Activated CD4-positive, alpha-beta T cell treated with anti-CD3 and anti-CD28 coated beads, Interleukin-2, amount 50 U/mL, for 16 hours (primary cell): ENCODE measurements around the gene AJUBA.
"Not testable (repeated sequence)": the region's sequence is repeated elsewhere in the genome, so short reads cannot be mapped to it uniquely, and the experiment has no call there.

Source experiments
- DNase-seq: peaks from one replicate; pipeline ENCODE4 v3.0.0-alpha.2; 2020

The AJUBA gene

DNA sequence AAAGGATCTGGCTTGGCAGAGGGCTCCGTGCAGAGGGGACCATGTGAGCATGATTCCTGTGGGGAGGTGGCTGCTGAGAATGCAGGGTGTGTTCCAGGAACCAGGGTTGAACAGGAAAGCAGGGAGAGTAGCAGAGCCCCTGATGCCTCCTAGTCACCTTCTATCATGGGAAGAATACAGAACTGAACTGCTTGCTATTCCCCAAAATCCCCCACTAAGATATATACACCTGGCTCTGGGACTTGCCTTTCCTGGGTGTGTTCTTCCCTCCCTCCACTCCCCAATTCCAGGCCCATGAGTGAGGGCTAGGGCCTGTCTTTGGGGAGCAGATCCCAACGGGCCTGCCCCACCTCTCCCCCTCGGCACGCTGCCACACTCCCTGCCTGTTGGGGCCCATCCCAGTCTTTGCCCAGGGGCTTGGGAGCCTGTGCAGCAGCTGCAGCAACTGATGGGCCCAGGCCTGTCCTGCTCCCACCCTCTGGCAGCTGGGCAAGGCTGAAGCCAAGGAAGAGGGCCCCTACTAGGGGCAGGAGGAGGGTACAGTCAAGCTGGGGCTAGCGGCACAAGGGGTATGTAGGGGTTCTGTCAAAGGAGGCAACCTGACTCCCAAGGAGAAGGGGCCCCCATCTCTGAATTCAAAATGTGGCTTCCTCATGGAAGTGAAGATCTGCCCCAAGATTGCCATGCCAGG, 3.2 kb downstream of the AJUBA start:
- no peak for DNase-seq

- no peak for DNase-seq
Measured at GRCh38 chr14:22978487-22978837, 3.9 kb downstream of the AJUBA start.

GRCh38 chr14:22977684-22978486, 4.5 kb downstream of the AJUBA start:
- DNase-seq: no peak

GRCh38 chr14:22977434-22977683, 5.0 kb downstream of the AJUBA start:
- DNase-seq: no peak

DNA sequence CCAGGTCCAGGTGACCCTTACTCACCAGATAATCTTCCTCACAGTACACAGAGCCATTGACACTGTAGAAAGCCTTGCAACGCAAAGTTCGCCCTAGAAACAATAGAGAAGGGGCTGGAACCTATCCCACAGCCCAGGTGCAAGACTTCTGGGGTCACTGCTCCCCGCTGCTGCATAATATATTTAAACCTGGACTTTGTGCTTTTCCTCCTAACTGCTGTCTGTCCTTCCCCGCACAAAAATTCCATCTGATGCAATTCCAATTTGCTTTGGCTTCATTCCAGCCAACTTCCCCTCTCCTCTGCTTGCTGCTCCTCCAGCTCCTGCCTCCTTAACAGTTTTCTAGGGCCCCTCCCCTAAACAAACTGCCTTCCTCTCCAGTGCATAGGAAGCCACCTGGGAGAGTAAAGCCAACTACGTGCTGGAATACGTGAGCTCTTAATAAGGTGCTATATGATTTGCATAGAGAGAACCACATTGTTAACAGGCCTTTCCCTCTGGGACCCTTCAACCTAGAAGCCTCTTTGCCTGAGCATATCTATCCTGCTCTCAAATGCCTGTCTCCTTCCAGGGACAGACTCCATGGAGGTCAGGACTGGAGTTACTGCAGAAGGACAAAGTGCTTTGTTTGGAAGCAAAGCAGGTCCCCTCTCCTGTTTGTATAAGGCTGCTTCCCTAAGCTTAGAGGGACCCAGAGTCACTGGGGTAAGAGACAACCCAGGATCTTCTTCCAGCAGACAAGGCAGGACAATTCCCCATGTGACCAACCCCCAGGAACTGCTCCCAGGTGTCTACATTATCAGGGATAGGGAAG, 5.5 kb downstream of the AJUBA start:
- DNase-seq: no peak

DNA sequence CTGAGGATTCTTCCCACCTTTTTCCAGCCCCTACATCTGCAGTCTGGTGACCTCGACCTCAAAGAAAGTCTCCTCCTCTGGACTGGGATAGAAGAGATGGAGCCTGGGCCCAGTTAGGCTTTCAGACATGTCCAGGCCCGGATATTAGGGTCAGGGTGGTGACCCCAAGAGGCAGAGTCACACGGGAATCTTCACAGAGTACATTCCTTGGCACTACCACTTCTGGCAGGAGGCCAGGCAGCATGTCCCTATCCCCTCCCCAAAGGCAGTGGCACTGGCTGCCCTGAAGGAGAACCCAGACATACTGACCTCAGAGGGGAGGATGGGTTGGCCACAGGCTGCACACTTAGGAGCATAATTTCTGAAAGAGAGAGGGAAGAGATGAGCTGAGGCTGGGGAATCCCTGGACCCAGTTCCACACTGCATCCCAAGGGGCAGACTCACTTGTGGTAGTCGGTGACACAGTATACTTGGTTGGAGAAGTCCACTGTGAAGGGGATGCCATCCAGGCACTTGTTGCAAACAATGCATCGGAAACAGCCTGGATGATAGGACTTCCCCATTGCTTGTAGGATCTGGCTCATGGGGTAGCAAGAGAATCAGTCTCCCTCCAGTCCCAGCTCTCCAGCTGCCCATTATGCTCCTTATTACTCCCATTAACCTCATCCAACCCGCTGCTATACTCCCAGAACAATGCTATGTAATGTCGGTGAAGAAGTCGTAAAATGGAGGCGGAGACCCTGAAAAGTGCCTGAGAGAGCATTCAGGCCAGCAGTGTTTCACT, 7.6 kb downstream of the AJUBA start:
- no peak for DNase-seq

DNA sequence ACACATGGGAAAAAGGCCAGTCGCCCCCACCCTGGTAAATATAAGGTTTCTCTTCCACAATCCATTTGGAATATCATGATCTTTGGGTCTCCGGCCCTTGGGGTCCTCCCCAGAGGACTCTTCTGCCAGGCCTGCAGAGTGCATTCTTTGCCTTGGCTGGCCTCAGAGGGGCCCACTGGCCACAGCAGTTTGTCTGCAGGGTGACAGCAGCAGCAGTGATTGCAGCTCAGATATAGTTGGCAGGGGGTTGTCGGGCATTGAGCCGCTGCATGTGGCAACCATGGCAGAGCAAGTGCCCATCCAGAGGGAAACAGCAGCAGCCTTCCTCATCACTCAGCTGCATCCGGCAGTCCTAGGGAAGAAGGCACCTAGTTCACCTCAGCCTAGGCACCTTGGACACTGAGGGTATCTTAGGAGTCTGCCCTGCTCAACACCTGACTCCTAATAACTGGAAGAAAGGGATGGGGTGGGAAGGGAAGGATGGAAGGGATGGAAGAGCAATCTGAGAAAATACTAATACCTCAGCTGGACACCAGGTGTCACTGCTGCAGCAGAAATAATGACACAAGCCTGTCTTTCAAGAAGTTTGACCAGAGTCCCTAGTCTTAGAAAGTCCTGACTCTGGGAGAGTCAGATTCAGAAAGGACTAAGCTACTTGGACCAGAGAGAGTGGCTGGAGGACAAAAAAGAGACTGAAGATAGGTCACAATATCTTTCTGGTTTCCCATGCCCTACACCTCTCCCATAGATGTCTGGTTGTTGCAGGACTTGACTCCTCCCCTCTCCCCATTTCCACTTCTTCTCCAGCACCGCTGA, 8.9 kb downstream of the AJUBA start:
- peak; percentile 43 for DNase-seq

DNA sequence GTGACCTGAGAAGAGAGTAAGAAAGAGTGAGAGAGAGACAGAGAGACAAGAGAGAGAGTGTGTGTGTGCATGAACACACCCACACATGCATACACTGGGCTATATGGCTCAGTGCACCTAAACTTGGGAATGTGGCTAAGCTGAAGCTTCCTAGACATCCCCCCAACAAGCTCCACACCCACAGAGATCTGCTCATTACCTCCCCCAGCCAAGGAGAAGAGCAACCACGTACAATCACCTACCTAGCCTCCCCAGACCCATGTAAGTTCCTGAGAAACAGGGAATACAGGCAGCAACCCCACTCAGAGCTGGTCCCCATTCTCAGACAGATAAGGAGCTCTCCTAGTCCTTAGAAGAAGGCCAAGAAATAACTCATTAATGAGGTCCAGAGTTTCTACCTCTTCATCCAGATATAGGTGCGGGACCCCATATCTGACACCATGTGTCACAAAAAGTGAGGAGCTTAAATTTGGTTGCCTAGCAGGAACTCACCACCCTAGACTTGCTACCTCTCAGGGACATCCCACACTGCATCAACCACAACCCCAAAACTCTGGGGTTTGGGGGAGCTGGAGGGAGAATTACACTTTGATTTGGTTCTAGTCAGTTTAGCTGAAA, 9.9 kb downstream of the AJUBA start:
- no peak for DNase-seq

DNA sequence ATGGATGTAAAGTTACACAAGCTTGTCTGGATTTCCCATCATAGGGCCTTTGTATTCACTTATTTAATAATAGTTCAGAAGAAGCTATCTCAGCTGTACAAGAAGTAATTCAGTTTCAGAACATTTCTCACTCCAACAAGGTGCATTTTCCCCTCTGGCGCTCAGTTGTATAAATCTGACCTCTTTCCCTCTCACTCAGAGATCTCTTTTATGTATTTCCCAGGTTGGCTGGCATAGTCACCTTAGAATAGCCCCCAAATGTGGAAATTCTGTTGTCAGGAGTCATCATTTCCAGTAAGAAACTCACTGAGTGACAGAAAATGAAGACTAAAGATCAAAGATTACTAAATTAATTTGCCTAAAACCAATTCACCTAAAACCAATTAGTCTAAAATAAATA, 11.2 kb downstream of the AJUBA start:
- no peak for DNase-seq

DNA sequence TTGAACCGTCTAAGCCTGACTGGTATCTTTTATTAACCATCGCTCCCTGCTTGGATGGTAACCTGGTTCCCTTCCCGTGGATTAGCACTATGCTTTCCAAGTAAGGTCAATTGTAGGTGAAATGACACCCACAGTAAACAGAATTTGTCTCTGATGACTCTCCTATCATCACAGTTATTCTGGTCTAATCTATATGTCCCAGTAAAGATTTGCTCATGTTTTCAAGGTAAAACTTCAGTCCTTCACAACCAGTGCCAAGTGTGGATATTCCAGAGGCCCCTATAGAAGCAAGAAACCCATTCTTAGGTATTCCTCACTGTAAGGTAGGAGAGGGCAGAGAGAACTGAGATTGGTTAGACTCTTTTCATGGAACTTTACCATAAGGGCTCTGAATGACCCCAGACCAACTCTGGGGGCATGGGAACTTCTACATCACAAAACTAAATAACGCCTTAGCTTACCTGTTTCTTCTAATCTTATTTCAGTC, 15.5 kb downstream of the AJUBA start:
- no peak for DNase-seq

- not testable (repeated sequence) for DNase-seq
Measured at GRCh38 chr14:22965916-22966782, 16.2 kb downstream of the AJUBA start.

GRCh38 chr14:22962061-22962676, 20.2 kb downstream of the AJUBA start:
- DNase-seq: no peak

- DNase-seq: no peak
Measured at GRCh38 chr14:22955702-22956569, 26.4 kb downstream of the AJUBA start.

DNA sequence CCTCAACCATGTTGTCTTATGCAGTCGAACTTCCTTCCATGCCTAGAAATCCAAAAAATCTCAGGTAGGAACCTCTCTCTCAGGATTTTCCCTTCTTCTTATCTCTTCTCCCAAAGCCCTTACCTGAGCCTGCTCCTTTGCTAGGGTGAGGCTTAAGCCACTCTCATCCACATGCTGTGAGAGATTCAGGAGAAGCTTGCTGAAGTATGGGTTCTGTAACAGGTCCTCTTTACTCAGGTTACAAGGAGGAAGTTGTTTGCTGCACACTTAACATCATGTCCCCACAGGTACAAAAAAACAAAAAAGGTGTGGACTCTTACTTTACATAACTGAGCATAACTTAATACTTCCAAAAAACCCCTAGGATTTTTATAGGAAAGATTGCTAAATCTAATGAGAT, 29.9 kb downstream of the AJUBA start:
- DNase-seq: no peak

DNA sequence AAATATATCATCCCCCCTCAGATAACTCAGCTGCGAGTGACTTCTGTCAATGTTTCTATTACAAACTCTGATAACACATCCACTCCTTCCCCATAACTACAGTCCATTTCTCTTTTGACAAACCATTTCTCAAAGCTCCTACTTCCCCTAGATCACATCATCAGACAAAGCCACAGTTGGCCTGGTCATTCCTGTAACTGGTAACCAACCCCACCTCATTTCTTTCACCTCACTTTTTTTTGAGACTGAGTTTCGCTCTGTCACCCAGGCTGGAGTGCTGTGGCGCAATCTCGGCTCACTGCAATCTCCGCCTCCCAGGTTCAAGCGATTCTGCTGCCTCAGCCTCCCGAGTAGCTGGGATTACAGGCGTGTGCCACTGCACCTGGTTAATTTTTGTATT, 30.6 kb downstream of the AJUBA start:
- not testable (repeated sequence) for DNase-seq

DNA sequence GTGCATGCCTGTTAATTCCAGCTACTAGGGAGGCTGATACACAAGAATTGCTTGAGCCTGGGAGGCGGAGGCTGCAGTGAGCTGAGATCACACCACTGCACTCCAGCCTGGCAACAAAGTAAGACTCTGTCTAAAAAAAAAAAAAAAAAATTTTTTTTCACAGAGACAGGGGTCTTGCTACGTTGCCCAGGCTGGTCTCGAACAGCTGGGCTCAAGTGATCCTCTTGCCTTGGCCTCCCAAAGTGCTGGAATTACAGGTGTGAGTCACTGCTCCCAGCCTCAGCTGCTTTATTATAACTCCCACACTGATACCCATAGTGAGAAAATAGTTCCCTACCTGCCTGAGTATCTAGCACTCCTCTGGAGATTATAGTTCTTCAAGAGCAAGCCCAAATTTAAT, 36.7 kb downstream of the AJUBA start:
- DNase-seq: no peak

GRCh38 chr14:22939684-22940083, 42.7 kb downstream of the AJUBA start:
- DNase-seq: no peak

GRCh38 chr14:22935156-22935555, 47.2 kb downstream of the AJUBA start:
- no peak for DNase-seq

DNA sequence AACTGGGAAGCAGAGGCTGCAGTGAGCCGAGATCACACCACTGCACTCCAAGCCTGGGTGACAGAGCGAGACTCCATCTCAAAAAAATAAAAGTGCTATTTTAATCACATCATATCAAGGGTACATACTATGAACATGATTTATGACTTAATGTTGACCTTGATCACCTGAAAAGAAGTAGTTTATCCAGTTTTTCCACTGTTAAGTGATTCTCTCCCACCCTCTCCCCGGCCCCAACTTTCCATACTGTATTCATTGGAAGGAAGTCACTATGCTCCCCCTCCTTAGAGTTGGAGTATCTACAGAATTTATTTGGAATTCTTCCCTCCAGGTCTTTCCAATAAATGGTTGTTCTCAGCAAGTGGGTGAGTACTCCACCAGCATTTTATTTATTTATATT, 50.2 kb downstream of the AJUBA start:
- no peak for DNase-seq
